ENCODE measurements around the gene EGLN3. TPM values are rescaled to one million over a fixed set of nuclear protein-coding genes. Genes with fewer than 3 reads are reported as not detected.

Gene EGLN3
- total RNA-seq, 1 donor from 2014 or later = 111 TPM

DNA sequence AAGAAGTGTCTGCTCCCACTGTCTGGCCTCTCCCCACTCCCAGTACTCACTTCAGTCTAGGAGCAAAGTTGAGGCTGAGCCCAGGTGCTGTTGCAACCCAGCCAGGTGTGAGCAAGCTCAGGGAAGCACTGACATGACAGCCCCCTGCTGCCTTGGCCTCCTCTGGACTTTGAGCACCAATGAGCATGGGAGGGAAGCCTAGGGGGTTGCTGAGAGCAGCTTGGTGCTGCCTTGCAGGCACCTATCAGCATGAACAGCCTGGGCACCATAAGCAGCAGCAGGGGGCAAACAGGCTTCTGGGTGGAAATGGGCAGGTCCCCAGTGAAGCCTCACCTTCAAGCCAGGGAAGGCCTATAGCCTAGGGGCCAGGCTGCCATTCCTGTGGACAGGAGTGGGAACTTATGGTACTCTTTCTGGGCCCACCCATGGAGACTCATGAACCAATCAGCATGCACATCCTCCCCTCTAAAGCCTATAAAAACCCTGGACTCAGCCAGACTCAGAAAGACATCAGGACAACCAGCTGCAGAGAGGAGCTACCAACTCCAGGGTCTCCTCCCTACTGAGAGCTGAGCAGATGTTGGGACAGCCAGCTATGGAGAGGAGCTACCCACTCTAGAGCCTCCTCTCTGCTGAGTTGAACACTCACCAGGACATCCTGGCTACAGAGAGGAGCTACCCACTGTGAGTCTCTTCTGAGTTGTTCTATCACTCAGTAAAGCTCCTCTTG lies 49.3 kb downstream of the EGLN3 start:
- intact Hi-C loops (cut with DNase I) = no loop called here
- DNase-seq = no peak
- no peak for ATAC-seq (ENCODE audit: poor library complexity)

DNA sequence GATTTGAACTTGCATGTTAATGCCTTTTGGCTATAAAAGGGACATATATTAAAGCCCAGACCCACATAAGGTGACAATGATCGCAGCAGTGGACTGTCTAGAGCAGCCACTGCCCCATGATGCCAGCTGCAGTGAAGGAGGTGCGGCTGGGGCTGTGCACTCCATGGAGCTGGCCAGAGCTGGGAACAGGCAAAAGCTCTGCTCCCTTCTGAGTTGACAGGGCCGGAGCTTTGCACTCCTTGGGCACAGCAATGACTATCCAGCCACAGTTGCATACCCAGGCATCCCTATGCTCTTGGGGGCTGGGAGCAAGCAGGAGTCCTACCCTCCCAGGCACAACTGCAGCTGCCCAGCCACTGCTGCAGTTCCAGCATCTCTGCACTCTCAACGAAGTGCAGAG lies 50.2 kb downstream of the EGLN3 start:
- intact Hi-C loops (cut with DNase I) = no loop called here
- no peak for DNase-seq
- ATAC-seq (ENCODE audit: poor library complexity) = no peak

DNA sequence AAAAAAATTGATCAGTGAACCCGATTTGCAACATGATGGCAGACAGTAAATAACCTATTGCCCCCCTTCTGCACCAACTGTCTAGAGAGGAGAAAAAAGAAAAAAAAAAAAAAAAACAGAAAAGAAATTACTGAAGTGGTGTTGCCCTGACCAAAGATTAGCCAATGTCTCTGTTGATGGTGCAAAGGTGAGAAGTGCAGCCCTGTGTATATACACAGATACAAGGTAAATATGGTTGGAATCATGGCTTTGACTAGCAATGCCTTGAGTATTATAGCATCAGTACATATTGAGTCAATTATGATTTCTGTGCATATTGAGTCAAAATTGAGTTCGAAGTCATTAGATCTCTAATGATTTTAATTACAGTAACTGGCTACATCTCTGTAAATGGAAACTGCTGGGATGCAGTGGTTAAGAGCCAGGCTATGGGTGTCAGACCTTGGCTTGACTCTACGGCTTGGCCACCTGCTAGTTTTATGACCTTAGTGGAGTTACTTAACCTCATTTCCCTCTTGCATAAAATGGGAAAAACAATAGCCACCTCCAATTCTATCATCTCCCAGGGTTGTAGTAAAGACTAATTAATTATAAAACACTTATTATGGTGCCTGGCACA lies 51.0 kb downstream of the EGLN3 start:
- intact Hi-C loops (cut with DNase I) = no loop called here
- DNase-seq (no peak), ATAC-seq (ENCODE audit: poor library complexity) (no peak)

DNA sequence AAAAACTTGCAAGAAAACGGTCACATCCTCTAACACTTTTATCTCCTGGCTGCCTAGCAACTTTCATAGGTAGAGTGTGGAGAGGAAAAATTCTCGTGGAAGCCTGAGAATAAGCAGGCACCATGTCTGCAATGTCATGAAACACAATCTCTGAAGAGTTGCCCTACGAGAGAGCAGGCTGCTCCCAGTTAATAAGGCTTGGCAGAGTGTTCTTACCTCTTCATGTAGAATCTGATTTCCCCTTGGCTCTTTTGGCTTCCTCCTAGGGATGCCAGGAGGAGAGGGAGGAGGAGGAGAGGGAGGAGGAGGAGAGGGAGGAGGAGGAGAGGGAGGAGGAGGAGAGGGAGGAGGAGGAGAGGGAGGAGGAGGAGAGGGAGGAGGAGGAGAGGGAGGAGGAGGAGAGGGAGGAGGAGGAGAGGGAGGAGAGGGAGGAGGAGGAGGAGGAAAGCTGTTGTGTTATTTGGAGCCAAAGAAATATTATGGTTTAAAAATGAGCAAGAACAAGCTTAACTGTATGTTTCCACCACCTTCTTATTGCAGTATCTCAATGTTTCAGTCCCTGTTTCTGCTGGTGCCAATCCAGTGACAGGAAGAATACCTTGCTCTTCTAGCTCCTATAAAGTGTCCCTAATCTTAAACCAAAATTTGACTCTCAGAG lies 52.9 kb downstream of the EGLN3 start:
- peak; percentile 52 for ATAC-seq (ENCODE audit: poor library complexity)
- DNase-seq = no peak
- intact Hi-C loops (cut with DNase I) = no loop called here

DNA sequence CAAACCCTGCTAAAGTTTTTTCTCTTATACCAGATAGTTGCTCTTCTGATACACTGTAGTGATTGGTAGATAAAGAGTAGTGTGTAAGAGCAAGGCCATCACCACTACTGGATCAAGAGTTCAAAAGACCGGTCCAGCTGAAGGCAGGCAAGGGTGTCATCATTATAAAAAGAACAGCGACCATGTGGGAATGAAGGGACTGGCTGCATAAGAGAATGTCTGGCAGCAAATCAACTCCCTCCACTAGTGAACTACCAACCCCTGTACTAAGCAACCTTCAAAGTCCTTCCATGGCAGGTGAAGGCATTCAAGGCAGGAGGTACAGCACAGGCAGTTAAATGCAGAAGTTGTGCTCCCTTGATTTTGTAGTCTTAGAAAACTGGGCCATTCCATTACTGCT lies 53.5 kb downstream of the EGLN3 start:
- intact Hi-C loops (cut with DNase I) = no loop called here
- ATAC-seq (ENCODE audit: poor library complexity) (peak; percentile 76), DNase-seq (no peak)

DNA sequence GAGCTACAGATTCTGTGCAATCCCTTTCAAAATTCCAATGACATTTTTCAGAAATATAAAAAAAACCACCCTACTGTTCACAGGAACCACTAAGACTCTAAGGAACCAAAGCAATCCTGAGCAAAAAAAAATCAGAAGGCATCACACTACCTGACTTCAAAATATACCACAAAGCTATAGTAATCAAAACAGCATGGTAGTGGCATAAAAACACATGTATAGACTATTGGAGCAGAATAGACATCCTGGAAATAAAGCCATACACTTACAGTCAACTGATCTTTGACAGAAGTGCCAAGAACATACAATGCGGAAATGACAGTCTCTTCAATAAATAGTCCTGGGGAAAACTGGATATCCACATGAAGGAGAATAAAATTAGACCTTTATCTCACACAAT lies 56.5 kb downstream of the EGLN3 start:
- DNase-seq = no peak
- intact Hi-C loops (cut with DNase I) = no loop called here
- ATAC-seq (ENCODE audit: poor library complexity) = no peak

DNA sequence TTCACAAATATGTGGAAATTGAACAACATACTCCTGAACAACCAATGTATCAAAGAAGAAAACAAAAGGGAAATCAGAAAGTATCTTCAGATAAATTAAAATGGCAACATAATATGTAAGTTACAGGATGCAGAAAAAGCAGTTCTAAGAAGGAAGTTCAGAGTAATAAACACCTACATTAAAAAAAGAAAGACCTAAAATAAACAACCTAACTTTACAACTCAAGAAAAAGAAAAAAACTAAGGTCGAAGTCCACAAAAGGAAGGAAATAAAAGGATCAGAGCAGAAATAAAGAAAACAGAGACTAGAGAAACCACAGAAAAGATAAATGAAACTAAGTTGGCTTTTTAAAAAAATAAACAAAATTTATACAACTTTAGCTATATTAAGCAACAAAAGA lies 59.2 kb downstream of the EGLN3 start:
- no peak for DNase-seq
- intact Hi-C loops (cut with DNase I) = no loop called here
- ATAC-seq (ENCODE audit: poor library complexity) = no peak

DNA sequence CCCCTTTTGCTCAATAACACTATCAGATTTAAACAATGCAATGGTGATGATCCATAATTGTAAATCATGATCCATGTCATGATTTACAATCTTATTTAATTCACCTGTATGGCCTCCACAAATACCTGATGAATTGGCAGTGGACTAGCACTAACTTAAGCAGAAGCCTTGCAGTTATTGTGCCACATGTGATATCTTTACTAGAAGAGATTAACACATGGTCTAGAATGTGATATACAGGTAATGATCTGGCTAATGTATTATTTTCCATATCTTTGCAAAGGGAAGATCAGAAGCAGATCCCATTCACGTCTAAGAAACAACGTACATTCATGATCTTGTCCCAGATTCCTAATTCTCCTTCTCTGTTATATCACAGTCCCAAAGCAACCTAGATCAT lies 66.0 kb downstream of the EGLN3 start:
- no peak for DNase-seq
- intact Hi-C loops (cut with DNase I) = no loop called here
- ATAC-seq (ENCODE audit: poor library complexity) = no peak

DNA sequence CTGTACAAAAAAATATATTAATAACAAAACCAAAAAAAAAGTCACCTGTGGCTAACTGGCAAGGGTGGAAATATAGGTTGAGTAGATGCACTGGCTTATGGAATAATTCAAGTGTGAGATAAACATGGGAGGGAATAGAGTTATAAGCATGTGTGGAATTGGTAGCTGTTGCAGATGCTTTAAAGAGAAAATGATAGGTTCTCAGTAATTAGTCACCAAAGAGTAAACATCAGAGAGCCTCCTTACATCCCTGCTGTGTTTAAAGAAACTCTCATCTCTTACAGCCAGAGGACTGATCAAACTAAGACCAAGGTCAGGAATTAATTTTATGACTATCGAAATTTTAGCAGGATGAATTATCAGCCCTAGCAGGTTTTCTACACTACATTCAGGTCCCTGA lies 70.5 kb downstream of the EGLN3 start:
- intact Hi-C loops (cut with DNase I) = no loop called here
- no peak for ATAC-seq (ENCODE audit: poor library complexity)
- no peak for DNase-seq

DNA sequence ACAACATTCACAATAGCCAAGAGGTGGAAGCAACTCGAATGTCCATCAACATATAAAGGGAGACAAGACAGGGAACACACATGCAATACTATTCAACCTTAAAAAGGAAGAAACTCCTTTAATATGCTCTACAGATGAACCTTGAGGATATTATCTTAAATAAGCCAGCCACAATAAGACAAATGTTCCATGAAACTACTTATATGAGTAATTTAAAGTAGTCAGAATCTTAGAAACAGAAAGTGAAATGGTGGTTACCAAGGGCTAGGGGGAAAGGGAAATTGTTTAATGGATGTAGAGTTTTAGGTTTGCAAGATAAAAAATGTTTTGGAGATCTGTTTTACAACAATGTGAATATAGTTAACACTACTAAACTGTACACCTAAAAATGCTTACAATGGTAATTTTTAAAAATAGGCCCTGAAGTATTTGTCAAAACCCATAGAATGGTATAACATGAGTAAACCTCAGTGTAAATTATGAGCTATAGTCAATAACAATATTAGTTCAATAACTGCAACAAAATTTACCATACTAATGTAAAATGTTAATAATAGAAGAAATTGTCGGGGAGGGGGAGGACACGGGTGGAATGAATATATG lies 71.1 kb downstream of the EGLN3 start:
- DNase-seq (no peak), ATAC-seq (ENCODE audit: poor library complexity) (no peak)
- intact Hi-C loops (cut with DNase I) = no loop called here

DNA sequence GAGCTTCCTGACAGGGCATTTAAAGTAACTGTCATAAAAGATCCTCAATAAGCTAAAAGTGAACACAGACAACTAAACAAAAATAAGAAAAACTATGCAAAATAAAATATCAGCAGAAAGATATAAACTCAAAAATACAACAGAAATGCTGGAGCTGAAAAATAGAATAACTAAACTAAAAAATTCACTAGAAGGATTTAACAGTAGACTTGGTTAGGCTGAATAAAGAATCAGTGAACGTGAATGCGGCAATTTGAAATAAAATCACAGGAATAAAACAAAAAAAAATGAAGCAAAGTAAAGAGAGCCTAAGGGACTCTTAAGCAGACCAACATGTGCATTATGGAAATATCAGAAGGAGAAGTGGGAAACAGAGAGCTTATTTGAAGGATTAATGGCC lies 74.6 kb downstream of the EGLN3 start:
- intact Hi-C loops (cut with DNase I) = no loop called here

More for the DNA sequence above, 74.6 kb downstream of the EGLN3 start:
- no peak for DNase-seq
- ATAC-seq (ENCODE audit: poor library complexity) = no peak
